Transverse colon (tissue), 4 donors: ENCODE measurements around the gene MAGEC1.

Experiments used
- CTCF ChIP-seq, 5 experiments: fragments of 200-600 bp in 3 of 5; fragments of 450-650 bp in 2 of 5; sonication (generic) in 3 of 5; IDR thresholded peaks; 1 replicate in 2 of 5; 2 replicates in 3 of 5; pipeline ENCODE4 v1.5.1; 2016 to 2017; ENCODE audit warnings: antibody characterized with exemption in 5 of 5, inconsistent platforms in 3 of 5, mild to moderate bottlenecking in 2 of 5, moderate library complexity in 1 of 5
- EP300 ChIP-seq: sonication (generic); formaldehyde crosslinking; IDR thresholded peaks from one replicate; pipeline ENCODE4 v1.6.1; 2017; ENCODE audit warnings: antibody characterized with exemption, low read depth
- POLR2A ChIP-seq: fragments of 450-650 bp; IDR thresholded peaks from one replicate; pipeline ENCODE4 v1.6.1; 2016; ENCODE audit warnings: antibody characterized with exemption, mild to moderate bottlenecking, moderate library complexity
- POLR2AphosphoS5 ChIP-seq, 3 donors: sonication (generic); formaldehyde crosslinking; IDR thresholded peaks; one replicate each; pipeline ENCODE4 v1.6.1; 2016; ENCODE audit warnings: antibody characterized with exemption in 3 of 3

- TF ChIP-seq POLR2A: no peak
- no peak for TF ChIP-seq CTCF (IDR thresholded peaks at IDR 0.05)
- TF ChIP-seq POLR2AphosphoS5 (IDR thresholded peaks at IDR 0.05): no peak
- TF ChIP-seq EP300: no peak
These were observed 37.5 kb downstream of the MAGEC1 start for GRCh38 chrX:141941234-141941633.
